Activated CD4-positive, alpha-beta T cell treated with anti-CD3 and anti-CD28 coated beads, Interleukin-2, Interleukin-4, amounts not matched to agents 100 ng/mL and 50 ng/mL, durations not matched to agents 16 hours and 8 hours (primary cell): ENCODE results near the gene MYO1A.

Experiments
- DNase-seq: peaks from one replicate; pipeline ENCODE4 v3.0.0-alpha.2; 2020; ENCODE audit warnings: low spot score

The MYO1A gene

DNA sequence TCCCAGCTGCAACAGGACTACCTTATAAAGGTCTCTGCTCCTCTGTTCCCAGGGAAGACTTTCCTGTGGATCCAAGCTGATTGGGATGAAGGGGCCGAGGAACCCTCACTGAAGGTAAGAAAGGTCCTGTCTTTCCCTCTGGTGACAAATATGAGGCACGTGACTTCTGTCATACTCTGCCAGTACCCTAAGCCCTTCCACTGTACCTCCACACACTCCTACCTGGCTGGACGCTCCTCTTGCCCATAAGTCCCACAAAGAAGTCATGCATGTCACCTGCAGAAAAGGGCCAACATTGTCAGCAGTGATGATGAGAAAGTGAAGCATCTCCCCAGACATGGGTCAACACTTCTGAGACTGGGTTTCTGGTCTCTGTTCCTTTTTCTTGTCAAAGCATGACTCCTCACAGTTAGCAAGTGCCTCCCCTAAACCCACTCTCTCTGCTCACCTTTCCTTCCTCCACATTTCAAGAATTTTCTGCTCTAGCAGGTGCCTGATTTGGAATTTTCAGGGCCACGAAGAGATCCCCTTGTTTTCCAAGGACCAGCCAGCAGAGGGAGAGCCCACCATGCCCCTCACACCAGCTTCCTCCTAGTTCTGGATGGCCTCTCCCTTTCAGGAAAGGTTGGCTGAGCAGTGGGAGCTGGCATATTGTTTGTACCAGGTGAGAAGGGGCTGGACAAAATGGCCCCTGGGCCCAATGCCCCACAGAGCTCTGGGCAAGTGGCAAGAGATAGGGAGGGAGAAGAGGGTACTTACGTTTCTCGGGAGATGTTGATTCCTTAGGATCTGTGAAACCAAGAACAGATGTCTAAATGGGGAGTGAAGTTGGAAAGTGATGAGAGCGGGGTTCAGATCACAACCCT is 37.1 kb downstream of the MYO1A start:
- no peak for DNase-seq

DNA sequence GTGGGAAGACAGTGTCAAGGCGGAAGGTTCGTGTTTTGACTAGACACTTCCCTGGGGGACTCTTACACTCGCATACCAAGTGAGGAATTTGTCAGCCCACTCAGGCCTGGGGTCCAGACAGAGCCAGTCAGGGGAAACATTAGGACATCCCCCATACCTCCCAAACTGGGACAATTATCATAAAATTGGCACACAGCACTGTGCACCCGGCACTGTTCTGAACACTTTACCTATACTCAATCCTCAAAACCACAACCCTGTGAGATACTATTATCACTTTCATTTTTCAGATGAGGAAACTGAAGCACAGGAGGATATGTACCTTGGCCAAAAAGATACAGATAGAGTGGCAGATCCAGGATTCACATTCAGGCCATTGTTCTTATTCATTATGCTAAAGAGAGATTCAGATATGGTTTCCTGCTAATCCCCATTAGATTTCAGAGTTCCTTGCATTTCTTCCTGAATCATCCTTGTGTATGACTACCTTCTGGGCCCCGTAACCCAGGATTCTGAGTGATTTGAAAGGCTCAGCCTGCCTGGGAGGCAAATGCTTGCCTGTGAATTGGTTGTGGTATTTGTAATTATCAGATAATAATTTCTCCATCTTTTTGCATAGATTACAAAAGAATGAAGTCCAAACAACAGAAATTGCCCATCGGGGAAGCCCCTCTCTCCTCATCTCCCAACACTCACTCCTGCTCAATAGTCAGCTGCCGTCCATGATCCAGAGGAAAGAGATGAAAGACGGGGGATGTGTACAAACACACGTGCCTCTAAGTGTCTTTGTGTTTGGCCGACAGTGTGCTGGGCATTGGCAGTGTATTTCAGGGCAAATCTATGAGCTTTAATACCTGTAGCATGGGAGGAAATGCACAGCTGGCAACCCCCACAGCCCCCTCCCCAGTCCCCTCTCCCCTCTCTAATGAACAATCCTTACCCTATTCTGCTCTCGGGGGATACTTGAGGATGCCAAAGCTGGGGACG is 38.2 kb downstream of the MYO1A start:
- peak; percentile 46 for DNase-seq

DNA sequence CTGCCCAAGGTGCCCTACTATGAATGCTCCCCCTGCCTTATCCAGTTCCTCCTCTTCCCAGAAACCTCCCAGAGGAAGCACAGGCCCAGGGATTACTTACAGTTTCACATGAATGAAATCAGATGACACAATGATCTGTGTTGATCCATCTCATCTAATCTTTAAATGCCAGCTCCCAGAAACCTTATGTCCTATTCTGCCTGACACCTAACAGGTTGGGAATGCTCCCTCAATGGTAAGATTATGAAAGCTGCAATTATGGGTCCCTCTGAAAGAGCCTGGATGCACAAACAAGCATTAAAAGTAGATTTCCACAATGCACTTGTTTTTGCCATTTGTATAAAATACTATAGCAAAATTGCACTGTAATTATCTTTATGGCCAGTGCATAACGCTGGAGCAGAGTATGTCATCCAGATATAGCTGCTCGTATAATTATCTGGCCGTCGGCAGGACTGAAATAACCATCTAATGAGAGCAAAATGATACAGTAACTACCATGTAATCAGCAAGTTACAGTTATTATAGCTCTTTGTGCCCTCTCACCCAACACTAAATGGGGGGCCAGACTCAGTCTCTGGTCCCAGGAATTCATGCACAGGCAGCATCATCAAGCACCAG is 39.2 kb downstream of the MYO1A start:
- no peak for DNase-seq

DNA sequence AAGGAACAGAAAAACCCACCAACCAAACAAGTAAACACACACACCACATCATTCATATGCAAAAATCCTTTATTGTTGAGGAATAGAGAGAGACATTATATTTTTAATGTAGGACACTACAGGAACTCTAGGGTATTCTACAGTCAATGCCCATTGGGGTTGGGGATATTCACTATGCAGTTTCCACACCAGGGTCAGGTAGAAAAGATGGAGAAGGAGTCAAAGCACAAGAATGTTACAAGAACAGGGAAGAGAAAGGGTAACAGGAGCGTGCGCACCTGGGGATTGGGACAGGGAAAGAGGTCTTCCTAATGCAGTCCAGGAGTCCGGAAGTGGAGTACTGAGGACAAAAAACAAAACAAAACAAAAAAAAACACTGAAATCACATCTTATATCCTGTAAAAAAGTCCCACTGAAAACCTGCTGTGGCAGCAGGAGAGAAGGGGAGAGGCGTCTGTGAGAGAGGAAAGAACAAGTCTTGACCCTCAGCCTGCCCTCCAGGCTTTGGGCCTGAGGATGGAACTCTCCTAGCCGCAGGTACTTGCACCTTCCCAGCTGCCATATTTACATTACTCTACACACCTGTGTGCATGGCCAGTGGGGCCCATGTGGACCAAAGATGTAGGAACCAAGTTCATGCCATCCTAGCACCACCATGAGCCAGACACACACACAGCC is 39.8 kb downstream of the MYO1A start:
- DNase-seq, result no peak

DNA sequence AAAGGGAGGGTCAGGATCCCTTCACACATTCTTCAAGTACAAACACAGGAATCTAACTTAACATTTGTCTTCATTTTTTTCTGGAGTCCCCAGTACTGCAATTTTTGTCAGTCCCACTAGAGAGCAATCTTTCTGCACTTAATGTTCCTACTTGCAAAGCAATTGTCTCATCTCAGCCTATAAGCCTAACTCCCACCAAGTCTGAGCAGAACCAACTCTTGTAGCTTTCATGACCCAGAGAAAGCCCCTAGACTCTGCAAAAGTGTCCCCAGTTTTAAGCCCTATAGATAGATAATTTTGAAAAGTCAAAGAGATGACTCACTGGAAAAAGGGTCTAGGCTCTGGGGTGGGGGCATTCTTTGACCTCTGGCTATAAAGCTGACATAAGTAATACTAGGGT is 41.8 kb downstream of the MYO1A start:
- DNase-seq, result peak; percentile 65

DNA sequence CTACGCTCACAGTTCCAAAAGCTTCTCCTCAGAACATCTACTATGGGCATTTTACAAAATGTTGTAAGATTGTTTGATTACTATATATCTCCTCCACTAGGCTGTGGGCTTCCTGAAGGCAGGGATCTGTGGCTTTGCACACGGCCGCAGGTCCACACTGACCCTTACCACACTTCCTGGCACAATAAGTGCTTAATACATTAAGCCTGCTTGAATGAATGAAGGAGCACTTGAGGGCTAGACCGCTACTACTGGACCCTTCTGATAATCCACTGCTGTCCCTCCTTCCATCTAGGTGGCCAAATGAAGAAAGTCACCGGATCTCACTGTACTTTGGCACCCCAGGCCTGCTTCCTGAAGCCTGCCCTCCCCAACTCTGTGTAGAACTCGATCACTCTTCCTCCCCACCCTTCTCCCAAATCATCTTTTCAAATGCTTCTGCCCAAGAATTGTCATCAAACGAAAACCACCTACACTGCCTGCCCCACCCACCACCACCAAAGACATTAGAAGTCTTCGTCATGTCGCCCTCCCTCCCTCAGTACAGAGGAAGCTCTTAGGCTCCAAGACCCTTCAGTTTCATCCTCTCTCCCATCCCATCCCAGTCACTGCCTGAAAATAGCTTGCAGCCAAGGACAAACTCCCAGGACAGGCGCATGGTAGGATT is 43.0 kb downstream of the MYO1A start:
- no peak for DNase-seq

DNA sequence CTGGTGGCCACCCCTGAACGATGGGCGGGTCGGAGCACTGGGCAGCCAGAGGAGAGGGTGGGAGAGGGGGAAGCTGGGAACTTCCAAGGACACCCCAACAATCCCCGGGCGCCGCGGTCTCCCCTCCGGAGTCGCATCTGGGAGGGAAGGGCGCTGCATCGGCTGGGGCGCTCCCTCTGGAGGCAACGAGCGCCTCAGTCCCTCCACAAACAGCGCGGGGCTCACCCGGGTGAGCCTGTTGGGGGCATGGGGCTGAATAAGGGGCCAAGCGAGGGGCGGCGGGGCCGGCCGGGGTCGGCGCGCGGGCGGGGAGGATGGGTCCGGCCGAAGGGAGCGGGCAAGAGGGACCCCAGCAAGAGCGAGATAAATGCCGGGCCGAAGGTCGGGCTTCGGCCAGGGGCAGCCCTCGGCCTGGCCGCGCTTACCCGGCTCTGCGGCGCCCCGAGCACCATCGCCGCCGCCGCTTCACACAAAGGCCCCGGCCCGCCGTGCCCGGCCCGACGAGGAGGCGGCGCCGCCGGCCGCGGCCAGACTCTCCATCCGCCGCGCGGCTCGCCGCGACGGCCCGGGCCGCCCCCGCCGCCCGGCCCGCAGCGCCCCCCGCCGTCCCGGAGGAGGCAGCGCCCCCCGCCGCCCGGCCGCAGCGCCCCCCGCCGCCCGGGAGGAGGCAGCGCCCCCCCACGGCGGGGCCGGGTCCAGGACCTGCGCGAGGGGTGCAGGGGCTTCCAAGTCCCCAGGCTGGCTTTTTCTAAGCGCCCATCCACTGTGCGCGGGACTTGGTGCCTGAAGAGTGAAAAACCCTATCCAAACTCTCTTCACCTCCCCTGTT is 43.7 kb downstream of the MYO1A start, which contains the start of gene ZBTB39:
ZBTB39 (minus strand) TSS at position 567 of the 829 bp plus-strand sequence. CDS start 1,629 bp downstream, outside the sequence.
- DNase-seq, result peak; percentile 67

DNA sequence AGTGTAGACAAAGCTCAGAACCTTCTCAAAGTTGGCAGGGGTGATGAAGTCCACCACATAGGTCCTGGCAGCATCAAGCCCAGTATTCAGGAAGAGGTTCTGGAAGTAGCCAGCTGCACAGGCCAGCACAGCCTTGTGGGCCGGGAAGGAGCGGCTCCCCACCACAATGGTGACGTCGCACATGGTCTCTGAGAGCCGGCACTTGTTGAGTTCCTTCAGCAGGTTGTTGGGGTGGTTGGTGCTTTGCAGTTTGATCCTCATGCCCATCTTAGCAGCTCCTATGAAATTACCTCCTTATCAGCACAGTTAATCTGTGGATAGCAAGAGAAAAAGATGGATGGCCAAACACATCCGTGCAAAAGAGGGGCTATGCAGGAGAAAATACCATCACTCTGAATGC is 45.3 kb downstream of the MYO1A start:
- DNase-seq, result no peak

DNA sequence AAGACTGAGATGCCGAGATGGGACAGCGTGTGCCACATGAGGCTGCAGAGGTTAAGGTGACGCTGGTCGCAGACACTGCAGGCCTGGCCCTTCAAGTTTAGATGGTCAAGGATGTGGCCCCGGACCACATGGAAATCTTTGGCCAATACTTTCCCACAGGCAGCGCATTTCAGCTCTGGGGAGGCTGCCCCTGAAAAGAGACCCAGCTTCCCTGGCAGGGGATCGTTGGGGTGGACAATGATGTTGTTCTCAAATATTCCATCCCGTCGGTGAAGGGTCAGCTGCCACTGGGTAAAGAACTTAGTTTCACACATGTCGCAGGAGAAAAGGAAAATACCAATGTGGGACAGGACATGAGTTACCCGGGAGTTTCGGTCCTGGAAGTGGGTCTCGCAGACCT is 46.5 kb downstream of the MYO1A start:
- DNase-seq, result no peak

DNA sequence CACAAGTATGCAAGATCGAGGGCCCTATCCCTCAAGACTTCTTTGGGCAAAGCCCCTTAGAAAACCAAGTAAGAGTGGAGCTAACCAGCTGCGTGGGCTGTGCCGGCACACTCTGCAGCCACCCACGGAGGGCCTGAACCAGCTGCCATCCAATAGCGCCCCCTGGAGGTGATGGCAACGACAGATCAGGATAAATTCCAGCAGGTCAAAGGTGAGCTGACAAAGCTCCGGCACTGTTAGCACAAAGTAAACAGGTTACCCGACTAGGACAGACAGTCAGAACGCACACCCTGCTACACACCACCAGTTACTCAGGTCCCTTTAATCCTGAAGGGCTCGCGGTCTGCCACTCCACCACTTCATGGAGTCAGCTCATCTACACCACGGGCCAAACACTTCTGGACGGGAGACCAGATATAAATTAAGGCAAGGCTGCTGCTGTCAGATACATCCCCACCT is 48.5 kb downstream of the MYO1A start:
- peak; percentile 76 for DNase-seq

DNA sequence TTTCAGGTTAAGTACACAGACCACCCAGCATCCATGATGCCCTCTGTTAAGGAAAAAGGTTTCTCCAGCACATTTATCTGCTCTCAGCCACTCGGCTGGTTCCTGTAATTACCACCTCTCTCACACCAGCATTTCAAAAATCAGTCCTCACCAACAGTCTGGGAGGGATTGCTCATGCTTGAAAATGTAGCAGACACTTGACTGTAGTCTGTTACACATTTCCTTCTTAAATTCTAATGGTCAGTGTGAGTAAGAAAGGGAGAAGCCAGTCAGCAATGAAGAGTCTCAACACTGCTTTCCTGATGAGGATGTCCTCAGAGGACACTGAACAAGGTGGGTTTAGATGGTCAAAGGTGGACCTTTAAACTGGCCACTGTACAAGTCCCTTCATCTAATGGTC is 49.5 kb downstream of the MYO1A start:
- peak; percentile 25 for DNase-seq

DNA sequence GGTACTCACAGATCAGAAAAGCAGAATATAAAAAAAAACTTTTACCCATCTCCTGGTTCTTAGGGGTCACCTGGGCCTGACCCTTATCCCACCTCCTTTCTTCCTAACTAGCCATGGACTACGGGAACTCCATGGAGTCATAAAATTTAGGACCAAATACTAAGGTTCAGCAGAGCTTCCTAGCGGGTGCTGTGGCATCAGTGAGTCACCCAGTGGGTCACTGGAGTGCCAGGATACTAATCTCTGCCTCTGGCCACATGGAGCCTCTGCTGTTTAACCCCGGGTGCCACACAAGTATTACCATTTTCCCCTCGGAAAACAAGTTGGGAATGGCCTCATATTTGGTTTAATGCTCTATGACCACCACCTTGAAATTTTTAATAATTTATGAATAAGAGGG is 50.5 kb downstream of the MYO1A start:
- no peak for DNase-seq

DNA sequence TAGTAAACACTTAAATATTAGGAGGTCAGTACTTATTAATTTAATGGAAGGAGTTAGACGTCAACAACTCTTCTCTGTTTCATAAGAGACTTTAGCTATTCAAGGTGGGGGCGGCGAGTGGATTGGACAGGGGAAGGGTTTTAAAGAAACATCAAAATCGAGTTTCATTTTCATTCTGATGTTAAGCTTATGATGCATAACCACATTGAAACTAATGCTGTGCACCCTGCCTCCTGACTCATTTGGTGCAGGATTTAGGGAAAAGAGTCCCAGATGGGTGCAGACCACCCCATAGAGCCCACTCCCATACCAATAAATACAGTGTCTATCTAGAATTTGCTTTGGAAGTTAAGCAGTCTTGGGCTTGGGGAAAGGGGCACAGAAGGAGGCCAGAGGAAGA is 50.9 kb downstream of the MYO1A start:
- DNase-seq, result peak; percentile 74

DNA sequence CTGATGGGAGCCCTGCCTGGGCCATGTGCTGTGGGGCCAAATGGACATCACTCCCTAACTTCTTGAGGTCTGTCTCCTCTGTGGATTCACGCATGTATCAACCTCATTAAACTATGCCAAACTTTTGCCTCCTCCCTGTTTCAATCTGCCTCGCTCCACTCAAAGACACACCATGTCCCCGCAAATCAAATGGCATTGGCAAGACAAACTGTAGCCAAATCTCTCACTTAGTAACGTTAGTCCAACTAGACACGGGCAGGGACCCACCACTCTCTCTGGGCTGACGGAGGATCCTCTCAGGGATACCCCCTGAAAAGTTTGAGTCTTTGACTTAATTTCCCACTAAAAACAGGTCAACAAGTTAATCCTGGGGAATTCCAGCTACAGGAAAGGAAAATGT is 51.6 kb downstream of the MYO1A start:
- DNase-seq, result no peak

DNA sequence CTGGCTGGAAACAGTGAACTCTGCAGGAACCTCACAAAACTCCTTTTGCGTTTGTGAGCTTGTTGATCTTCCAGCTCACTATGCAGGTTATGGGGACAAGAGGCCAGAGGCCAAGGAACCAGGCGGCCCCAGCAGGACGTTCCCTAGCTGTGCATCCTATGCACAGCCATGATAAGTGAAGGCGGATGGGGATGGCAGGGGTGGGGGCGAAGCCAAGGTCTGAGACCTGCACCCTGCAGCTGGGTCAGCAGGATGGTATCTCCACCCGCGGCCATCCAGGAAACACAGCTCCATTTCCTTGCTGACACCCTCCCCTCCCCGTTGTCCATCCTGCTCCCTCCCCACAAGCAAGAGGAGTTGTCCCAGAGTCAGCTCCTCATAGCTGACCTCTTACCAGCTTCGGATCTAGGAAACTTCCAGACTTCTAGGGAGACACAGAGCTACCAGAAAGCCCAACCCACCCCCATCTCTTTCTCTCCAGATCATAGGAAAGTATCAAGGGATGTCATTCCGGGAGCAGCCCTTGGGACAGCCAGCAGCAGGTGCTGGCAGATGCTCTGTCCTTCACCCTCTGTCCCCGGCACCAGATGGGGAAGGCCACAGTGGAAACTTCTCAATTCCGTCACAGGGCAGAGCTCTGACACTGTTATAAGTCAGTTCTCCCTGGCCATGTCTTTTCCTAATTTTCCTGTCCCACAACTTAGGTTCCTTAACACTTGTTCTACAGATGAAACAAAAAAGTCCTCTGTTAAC is 53.0 kb downstream of the MYO1A start:
- no peak for DNase-seq

DNA sequence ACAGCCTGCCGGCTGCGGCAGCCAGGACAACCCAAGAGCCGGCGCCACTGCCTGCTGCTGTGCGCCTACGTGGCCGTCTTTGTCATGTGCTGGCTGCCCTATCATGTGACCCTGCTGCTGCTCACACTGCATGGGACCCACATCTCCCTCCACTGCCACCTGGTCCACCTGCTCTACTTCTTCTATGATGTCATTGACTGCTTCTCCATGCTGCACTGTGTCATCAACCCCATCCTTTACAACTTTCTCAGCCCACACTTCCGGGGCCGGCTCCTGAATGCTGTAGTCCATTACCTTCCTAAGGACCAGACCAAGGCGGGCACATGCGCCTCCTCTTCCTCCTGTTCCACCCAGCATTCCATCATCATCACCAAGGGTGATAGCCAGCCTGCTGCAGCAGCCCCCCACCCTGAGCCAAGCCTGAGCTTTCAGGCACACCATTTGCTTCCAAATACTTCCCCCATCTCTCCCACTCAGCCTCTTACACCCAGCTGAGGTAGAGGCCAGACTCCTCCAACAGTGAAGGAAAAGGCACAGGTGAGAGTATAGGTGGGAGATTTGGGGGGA is 53.9 kb downstream of the MYO1A start:
- no peak for DNase-seq

DNA sequence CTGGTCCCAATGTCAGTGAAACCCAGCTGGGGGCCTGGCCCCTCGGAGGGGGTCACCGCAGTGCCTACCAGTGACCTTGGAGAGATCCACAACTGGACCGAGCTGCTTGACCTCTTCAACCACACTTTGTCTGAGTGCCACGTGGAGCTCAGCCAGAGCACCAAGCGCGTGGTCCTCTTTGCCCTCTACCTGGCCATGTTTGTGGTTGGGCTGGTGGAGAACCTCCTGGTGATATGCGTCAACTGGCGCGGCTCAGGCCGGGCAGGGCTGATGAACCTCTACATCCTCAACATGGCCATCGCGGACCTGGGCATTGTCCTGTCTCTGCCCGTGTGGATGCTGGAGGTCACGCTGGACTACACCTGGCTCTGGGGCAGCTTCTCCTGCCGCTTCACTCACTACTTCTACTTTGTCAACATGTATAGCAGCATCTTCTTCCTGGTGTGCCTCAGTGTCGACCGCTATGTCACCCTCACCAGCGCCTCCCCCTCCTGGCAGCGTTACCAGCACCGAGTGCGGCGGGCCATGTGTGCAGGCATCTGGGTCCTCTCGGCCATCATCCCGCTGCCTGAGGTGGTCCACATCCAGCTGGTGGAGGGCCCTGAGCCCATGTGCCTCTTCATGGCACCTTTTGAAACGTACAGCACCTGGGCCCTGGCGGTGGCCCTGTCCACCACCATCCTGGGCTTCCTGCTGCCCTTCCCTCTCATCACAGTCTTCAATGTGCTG is 54.6 kb downstream of the MYO1A start:
- no peak for DNase-seq

DNA sequence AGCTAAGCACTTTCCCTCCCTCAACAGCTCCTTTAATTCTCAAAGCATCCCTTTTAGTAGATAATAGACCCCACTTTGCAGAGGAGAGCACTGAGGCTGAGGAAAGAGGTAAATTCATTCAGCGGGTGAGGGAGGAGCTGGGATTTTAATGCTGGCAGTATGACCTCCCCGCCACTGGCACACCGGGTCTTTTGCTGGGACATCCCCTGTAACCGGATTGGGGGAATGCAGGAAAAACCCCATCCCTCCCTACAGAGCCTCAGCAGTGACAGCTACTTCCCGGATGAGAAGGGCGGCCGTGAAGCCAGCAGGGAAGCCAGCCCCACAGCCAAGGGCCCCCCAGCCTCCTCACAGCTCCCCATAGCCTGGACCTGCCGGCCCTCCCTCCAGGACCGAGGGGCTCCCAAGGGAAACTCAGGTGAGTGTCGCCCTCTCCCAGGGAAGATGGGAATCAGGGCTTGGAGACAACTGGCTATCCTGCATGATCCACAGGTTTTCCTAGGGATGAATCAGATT is 55.6 kb downstream of the MYO1A start:
- DNase-seq, result no peak
